Activated CD8-positive, alpha-beta T cell treated with anti-CD3 and anti-CD28 coated beads for 36 hours (primary cell): ENCODE measurements around the gene TMEM273. TPM values are rescaled to one million over a fixed set of nuclear protein-coding genes. Genes with fewer than 3 reads are reported as not detected.

Source experiments
- ATAC-seq: fragments of 200-7000 bp; cut with Tn5 transposase; one replicate; pipeline ENCODE4 v1.10.0; 2021; ENCODE audit warnings: mild to moderate bottlenecking, moderate library complexity
- CTCF ChIA-PET: fragments of 350-600 bp; sonication (Branson Sonifier 250); formaldehyde crosslinking; loops from one replicate; lab custom pipeline; 2021; ENCODE audit warnings: antibody characterized with exemption; lab: Charles Lee
- POLR2A ChIA-PET: fragments of 350-600 bp; sonication (Branson Sonifier 250); formaldehyde crosslinking; loops from one replicate; lab custom pipeline; 2021; ENCODE audit warnings: antibody characterized with exemption; lab: Charles Lee
- DNase-seq: peaks from one replicate; pipeline ENCODE4 v3.0.0-alpha.2; 2020
- H3K27ac Mint-ChIP-seq: one replicate; pipeline ENCODE4 v1.8.0; 2021; ENCODE audit warnings: mild to moderate bottlenecking, mixed read lengths
- H3K27me3 Mint-ChIP-seq: one replicate; pipeline ENCODE4 v1.8.0; 2021; ENCODE audit warnings: mixed read lengths
- H3K36me3 Mint-ChIP-seq: one replicate; pipeline ENCODE4 v1.8.0; 2021; ENCODE audit warnings: low read depth, mixed read lengths
- H3K4me1 Mint-ChIP-seq: one replicate; pipeline ENCODE4 v1.8.0; 2021; ENCODE audit warnings: low read depth, mixed read lengths
- H3K4me3 Mint-ChIP-seq: one replicate; pipeline ENCODE4 v1.8.0; 2021; ENCODE audit warnings: mild to moderate bottlenecking, moderate library complexity, mixed read lengths
- H3K9me3 Mint-ChIP-seq: one replicate; pipeline ENCODE4 v1.8.0; 2021; ENCODE audit warnings: mixed read lengths
- CTCF ChIP-seq: fragments of 200-600 bp; IDR thresholded peaks from one replicate; pipeline ENCODE4 v1.8.0; 2022; ENCODE audit warnings: antibody characterized with exemption, mild to moderate bottlenecking
- intact Hi-C: fragments of 100-400 bp; cut with micrococcal nuclease; formaldehyde crosslinking; loops from one replicate; pipeline ENCODE4 v1.10.0; 2022
- total RNA-seq, 2 experiments: library from RNA; stranded (reverse); gene quantifications; one replicate each; pipeline ENCODE4 v1.2.3, GENCODE V29; 2021

The TMEM273 gene
- total RNA-seq, 2 experiments from 2014 or later: 16.6 to 19.0 TPM

DNA sequence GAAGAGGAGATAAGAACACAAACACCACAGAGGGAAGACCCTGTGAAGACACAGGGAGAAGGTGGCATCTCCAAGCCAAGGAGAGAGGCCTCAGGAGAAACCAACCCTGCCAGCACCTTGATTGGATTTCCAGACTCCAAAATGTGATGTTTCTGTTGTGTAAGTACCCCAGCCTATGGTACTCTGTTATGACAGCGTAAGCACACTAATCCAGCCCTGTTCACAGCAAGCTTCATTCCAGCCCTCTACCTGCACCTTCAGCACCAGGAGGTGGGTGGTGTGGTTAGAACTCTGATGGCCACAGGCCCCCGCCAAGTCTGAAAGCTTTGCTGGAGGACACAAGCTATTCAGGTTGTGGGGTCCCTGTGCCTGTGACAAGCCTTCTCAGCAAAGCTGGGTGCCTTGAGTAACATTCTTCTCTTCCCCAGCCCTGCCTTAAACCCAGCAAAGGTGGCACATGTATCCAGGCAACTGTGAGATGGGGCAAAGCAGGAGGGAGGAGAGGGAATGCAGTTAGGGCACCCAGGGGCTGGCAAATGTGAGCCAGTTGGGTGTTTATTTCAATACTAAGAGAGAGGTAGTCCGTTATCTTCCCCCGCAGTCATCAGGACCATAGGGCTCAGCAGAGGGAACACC is 77.4 kb downstream of the TMEM273 start:
- ChIA-PET POLR2A (no interaction called here), CTCF (no interaction called here)
- Mint-ChIP-seq H3K9me3 (no peaks in the 10 kb centered on the region), H3K36me3 (no peaks in the 10 kb centered on the region), H3K27me3 (peaks cover 28% of the 10 kb centered on the region), H3K4me1 (peaks cover 4% of the 10 kb centered on the region), H3K27ac (no peak overlapping the region), H3K4me3 (no peak overlapping the region)
- ATAC-seq: no peak
- TF ChIP-seq CTCF: no peak
- intact Hi-C loops: no loop called here
- DNase-seq: no peak

- CTCF ChIA-PET: no interaction called here
- no peaks in the 10 kb centered on the region for H3K9me3 Mint-ChIP-seq
Measured at GRCh38 chr10:49109669-49110340, 78.4 kb downstream of the TMEM273 start.

DNA sequence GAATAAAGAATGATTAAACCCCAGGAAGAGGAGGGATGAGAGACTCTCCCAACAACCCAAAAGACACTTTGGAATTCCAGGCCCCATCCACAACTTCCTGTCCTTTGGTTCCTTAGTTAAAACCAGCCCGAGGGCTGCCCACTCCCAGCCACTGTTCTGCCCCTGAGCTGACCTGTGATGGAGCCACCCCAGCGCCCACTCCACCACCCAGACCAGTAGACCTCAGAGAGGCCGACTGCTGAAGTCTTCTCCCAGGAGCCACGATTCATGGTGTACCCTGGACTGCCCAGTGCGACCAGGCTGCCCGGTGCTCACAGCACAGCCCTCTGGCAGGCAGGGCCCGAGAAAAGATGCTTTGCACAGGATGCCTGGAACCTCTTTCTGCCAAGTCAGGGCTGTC is 79.5 kb downstream of the TMEM273 start:
- Mint-ChIP-seq H3K9me3 (no peaks in the 10 kb centered on the region), H3K27me3 (peaks cover 14% of the 10 kb centered on the region), H3K4me3 (no peak overlapping the region), H3K4me1 (no peaks in the 10 kb centered on the region), H3K27ac (no peak overlapping the region), H3K36me3 (no peaks in the 10 kb centered on the region)
- no peak for TF ChIP-seq CTCF
- no peak for DNase-seq
- intact Hi-C loops: no loop called here
- POLR2A ChIA-PET: no interaction called here
- CTCF ChIA-PET: no interaction called here
- ATAC-seq: no peak

More at GRCh38 chr10:49109669-49110340, 78.4 kb downstream of the TMEM273 start:
- ATAC-seq: no peak
- DNase-seq: no peak
- POLR2A ChIA-PET: no interaction called here
- no peaks in the 10 kb centered on the region for H3K36me3 Mint-ChIP-seq
- peaks cover 3% of the 10 kb centered on the region for H3K4me1 Mint-ChIP-seq
- no peak for TF ChIP-seq CTCF
- H3K4me3 Mint-ChIP-seq: no peak overlapping the region
- peaks cover 23% of the 10 kb centered on the region for H3K27me3 Mint-ChIP-seq
- H3K27ac Mint-ChIP-seq: no peak overlapping the region
- intact Hi-C loops: no loop called here

DNA sequence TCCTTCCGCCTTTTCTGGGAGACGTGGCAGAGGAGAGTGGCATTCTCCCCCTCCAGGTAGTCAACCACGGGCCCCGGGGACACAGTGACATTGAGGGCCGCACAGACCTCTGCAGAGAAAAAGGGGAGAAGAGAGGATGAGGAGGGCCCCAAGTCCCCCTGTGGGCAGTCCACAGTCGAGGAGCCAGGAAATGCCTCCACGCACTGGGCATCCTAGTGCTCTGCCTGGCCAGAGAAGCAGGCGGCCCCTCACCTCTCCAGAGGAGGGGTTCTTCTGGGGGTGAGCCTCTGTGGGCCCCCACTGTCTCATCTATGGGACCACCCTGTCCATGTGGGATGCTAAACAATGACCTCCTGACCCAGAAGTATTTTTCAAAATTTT is 80.3 kb downstream of the TMEM273 start:
- H3K9me3 Mint-ChIP-seq: no peaks in the 10 kb centered on the region

More for the DNA sequence above, 80.3 kb downstream of the TMEM273 start:
- intact Hi-C loops: no loop called here
- Mint-ChIP-seq H3K27ac (no peak overlapping the region), H3K36me3 (no peaks in the 10 kb centered on the region), H3K4me1 (no peaks in the 10 kb centered on the region), H3K4me3 (no peak overlapping the region), H3K27me3 (peaks cover 12% of the 10 kb centered on the region)
- DNase-seq (no peak), ATAC-seq (no peak)
- CTCF ChIA-PET: no interaction called here
- POLR2A ChIA-PET: no interaction called here
- no peak for TF ChIP-seq CTCF
